ENCODE data around the gene ZFP14. TPM values are rescaled to one million over a fixed set of nuclear protein-coding genes. Genes with fewer than 3 reads are reported as not detected.
A peak's percentile ranks its signal among the peaks of the same experiment; 100 is the strongest.

The ZFP14 gene
- total and polyA plus RNA-seq, 7 donors = 0.60 to 13.3 (median 3.5) TPM

DNA sequence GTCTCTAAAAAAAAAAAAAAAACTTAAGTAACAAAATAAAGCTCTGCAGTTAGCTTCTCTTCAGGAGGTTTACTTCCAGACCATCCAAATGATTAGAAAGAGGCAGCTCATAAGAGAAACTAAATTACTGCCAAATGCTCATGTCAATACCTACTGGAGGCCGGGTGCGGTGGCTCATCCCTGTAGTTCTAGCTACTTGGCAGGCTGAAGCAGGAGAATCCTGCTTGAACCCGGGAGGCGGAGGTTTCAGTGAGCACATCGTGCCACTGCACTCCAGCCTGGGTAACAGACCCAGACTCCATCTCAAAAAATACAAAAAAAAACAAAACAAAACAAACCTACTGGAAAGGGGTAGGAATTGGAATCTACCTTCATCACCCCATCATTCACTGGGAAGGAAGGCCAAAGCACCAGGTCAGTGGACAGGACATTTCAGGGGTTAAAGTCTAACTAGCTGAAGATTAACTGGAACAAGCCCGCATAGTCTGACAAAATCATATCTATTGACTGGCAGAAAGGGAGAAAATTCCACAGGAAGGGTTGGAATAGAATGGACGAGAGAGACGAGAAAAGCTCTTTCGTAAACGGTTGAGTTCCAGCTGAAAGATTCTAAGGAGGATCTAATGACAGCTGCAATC, 1.3 kb downstream of the ZFP14 start:
- 68 to 69% methylated on average over 9 to 10 of the region's 10 CpGs for WGBS, 2 donors
- intact Hi-C loops (cut with DNase I) = loop anchor here (2.0 to 10.0 kb wide), 5 partner anchors 40 to 537 kb away; partner anchors contain the start of genes ZFP82, ZNF260, ZNF566 and ZNF568

DNA sequence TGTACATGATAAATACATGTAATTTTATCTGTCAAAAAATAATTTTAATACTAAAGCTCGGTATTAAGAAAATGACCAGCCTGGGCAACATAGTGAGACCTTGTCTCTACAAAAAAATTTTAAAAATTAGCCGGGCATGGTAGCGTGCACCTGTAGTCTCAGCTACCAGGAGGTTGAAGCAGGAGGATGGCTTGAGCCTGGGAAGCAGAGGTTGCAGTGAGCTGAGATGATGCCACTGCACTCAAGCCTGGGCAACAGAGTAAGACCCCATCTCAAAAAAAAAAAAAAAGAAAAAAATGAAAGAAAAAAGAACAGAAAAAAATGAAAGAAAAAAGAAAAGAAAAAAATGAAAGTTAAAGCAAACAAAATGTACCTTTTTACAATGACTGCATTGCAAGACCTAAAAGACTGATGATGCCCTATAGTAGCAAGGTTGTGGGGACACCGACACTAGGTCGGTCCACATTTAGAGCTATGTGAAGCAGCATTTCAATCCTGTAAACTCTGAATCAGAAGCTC, 5.3 kb downstream of the ZFP14 start:
- Histone ChIP-seq H3K27ac (no peak overlapping the region), H3K27me3 (no peaks in the 10 kb centered on the region), H3K36me3 (no peaks in the 10 kb centered on the region), H3K9me3 (peaks cover 0 to 6% (median 0%) of the 10 kb centered on the region in 4 donors), H3K4me1 (peaks cover 0 to 16% (median 13%) of the 10 kb centered on the region in 4 donors), H3K4me3 (no peak overlapping the region)
- 97 to 99% methylated on average over 5 of the region's 5 CpGs for WGBS, 2 donors
- DNase-seq = no peak
- intact Hi-C loops (cut with DNase I) = loop anchor here (10.0 kb wide), 1 partner anchor 541 kb away; the partner anchor contains the start of genes ZNF568 and ZNF829
- TF ChIP-seq POLR2AphosphoS5 (IDR thresholded peaks at IDR 0.05) (no peak), POLR2A (IDR thresholded peaks at IDR 0.05) (no peak), EP300 (IDR thresholded peaks at IDR 0.05) (no peak)
- TF ChIP-seq, protein P1, sequence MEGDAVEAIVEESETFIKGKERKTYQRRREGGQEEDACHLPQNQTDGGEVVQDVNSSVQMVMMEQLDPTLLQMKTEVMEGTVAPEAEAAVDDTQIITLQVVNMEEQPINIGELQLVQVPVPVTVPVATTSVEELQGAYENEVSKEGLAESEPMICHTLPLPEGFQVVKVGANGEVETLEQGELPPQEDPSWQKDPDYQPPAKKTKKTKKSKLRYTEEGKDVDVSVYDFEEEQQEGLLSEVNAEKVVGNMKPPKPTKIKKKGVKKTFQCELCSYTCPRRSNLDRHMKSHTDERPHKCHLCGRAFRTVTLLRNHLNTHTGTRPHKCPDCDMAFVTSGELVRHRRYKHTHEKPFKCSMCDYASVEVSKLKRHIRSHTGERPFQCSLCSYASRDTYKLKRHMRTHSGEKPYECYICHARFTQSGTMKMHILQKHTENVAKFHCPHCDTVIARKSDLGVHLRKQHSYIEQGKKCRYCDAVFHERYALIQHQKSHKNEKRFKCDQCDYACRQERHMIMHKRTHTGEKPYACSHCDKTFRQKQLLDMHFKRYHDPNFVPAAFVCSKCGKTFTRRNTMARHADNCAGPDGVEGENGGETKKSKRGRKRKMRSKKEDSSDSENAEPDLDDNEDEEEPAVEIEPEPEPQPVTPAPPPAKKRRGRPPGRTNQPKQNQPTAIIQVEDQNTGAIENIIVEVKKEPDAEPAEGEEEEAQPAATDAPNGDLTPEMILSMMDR (IDR thresholded peaks at IDR 0.05) = no peak

More for the DNA sequence above, 1.3 kb downstream of the ZFP14 start:
- peaks cover 0 to 2% (median 0%) of the 10 kb centered on the region in 4 donors for H3K9me3 ChIP-seq
- TF ChIP-seq, protein P1 (IDR thresholded peaks at IDR 0.05) = no peak
- TF ChIP-seq EP300 (IDR thresholded peaks at IDR 0.05) (no peak), POLR2A (IDR thresholded peaks at IDR 0.05) (no peak), POLR2AphosphoS5 (IDR thresholded peaks at IDR 0.05) (no peak)
- no peaks in the 10 kb centered on the region for H3K36me3 ChIP-seq
- H3K27me3 ChIP-seq = no peaks in the 10 kb centered on the region
- no peak for DNase-seq
- peak overlapping the region; percentile 85 to 88 (median 86) for H3K27ac ChIP-seq
- H3K4me1 ChIP-seq = peaks cover 0 to 22% (median 13%) of the 10 kb centered on the region in 4 donors
- H3K4me3 ChIP-seq = peak overlapping the region in 3 of 4 donors; percentile 70 to 79 (median 77)

- H3K4me3 ChIP-seq = no peak overlapping the region
- H3K4me1 ChIP-seq = peaks cover 0 to under 1% (median 0%) of the 10 kb centered on the region in 4 donors
- H3K27ac ChIP-seq = no peak overlapping the region
- intact Hi-C loops (cut with DNase I) = loop anchor here (10.0 kb wide), 1 partner anchor 543 kb away; the partner anchor contains the start of genes ZNF568 and ZNF829
- H3K9me3 ChIP-seq = peaks cover 0 to 6% (median 0%) of the 10 kb centered on the region in 4 donors
- H3K27me3 ChIP-seq = no peaks in the 10 kb centered on the region
- TF ChIP-seq POLR2A (IDR thresholded peaks at IDR 0.05) = no peak
- TF ChIP-seq, protein P1 (IDR thresholded peaks at IDR 0.05) = no peak
- TF ChIP-seq POLR2AphosphoS5 (IDR thresholded peaks at IDR 0.05) = no peak
- TF ChIP-seq EP300 (IDR thresholded peaks at IDR 0.05) = no peak
- DNase-seq = no peak
- peaks cover 8 to 13% (median 9%) of the 10 kb centered on the region in 4 donors for H3K36me3 ChIP-seq
Measured at GRCh38 chr19:36371886-36372285, 7.1 kb downstream of the ZFP14 start.

- Histone ChIP-seq H3K27me3 (no peaks in the 10 kb centered on the region), H3K36me3 (peaks cover 20 to 72% (median 51%) of the 10 kb centered on the region in 4 donors), H3K27ac (no peak overlapping the region), H3K4me1 (no peaks in the 10 kb centered on the region), H3K9me3 (peaks cover 0 to 10% (median 0%) of the 10 kb centered on the region in 4 donors), H3K4me3 (no peak overlapping the region)
- WGBS, 2 donors = 79 to 90% methylated on average over 6 of the region's 6 CpGs
- TF ChIP-seq EP300 (IDR thresholded peaks at IDR 0.05) (no peak), POLR2AphosphoS5 (IDR thresholded peaks at IDR 0.05) (no peak), POLR2A (IDR thresholded peaks at IDR 0.05) (no peak)
- TF ChIP-seq, protein P1 (IDR thresholded peaks at IDR 0.05) = no peak
- DNase-seq = no peak
- intact Hi-C loops (cut with DNase I) = no loop called here
Measured at GRCh38 chr19:36363845-36364244, 15.2 kb downstream of the ZFP14 start.
